GM19463 (cell line): ENCODE measurements around the gene UBA3.

Experiments used
- ATAC-seq: cut with Tn5 transposase; IDR thresholded peaks from one replicate; pipeline ENCODE4 v1.9.1; 2021; ENCODE audit warnings: mild to moderate bottlenecking, moderate library complexity; ENCODE audit not compliant: unreplicated experiment

UBA3 gene

DNA sequence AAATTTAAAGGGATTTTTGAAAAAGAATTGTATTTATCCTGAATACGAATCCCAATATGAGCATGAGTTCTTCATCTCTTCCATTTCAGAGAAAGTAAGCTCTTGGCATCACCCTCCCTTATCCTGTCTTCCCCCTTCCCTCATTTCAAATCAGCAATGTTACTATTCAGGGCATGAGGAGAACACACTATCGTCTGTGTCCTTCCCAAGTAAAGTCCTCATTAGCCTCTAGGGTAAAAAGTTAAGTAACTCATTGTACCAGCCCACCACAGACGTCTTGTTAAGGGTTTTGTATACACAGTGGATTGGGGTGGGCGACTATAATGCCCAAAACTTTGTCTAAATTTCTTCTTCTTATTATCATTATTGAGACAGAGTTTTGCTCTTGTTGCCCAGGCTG, 19.4 kb upstream of the UBA3 start:
- ATAC-seq: no peak

GRCh38 chr3:69097407-69098086, 17.4 kb upstream of the UBA3 start:
- ATAC-seq: no peak

GRCh38 chr3:69096299-69096698, 16.1 kb upstream of the UBA3 start:
- ATAC-seq: no peak

DNA sequence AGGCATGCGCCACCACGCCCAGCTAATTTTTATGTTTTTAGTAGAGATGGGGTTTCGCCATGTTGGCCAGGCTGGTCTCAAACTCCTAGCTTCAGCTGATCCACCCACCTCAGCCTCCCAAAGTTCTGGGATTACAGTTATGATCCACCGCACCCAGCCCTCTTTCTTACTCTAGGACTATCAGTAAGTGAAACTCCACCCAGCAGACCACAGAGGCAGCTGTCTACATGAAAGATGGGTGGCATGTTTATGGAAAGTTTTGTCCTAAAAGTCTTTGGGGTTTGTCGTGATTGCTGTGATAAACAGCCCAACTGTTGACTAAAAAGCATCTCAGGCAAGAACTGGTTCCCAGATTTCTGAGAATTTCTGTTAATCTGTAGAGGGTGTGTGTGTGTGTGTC, 15.5 kb upstream of the UBA3 start:
- no peak for ATAC-seq

- ATAC-seq: no peak
Observed at GRCh38 chr3:69094467-69095205, 14.5 kb upstream of the UBA3 start.

DNA sequence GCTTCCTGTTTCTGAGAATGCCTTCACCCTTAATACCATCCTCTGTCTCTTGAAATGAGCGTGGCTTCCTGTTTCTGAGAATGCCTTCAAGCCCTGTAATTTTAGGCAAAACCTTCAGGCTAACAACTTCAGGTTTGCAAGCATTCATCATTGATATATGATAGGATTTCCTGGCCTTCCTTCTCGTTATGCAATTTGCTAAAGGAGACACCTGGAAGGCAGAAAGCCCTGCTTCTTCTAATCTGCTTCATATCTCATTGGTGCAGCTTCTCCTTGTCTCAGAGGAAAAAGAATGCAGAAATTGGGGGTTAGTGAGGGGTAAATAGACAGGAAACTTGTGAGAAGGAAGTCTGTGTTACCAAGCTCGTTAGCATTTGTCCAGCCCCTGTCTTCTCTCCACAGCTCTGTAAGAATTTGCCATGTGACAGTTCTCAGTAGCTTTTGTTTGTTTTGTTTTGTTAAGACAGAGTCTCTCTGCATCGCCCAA, 11.9 kb upstream of the UBA3 start:
- peak; percentile 71 for ATAC-seq

GRCh38 chr3:69091389-69092029, 11.3 kb upstream of the UBA3 start:
- ATAC-seq: no peak

GRCh38 chr3:69090021-69090420, 9.9 kb upstream of the UBA3 start:
- ATAC-seq: no peak

DNA sequence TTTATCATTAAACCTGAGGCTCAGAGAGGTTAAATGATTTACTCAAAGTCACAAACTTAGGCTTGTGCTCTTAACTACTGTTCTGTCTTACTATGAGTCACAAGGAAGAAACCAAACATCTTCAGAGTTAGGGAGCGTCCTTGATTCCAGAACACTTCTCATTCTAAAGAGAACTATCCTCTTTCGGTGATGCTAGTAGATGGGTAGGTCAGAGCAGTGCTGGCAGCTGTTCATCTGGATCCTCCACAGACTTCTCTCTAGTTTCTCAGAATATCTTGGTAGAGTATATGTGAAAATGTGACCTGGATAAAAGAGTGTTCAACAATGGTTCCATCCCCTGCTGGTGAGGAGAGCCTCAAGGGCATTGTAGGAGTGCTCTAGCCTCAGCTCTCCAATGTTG, 7.9 kb upstream of the UBA3 start:
- peak; percentile 25 for ATAC-seq

GRCh38 chr3:69087030-69087791, 7.0 kb upstream of the UBA3 start:
- ATAC-seq: no peak

- no peak for ATAC-seq
Observed at GRCh38 chr3:69085833-69086722, 5.9 kb upstream of the UBA3 start.

DNA sequence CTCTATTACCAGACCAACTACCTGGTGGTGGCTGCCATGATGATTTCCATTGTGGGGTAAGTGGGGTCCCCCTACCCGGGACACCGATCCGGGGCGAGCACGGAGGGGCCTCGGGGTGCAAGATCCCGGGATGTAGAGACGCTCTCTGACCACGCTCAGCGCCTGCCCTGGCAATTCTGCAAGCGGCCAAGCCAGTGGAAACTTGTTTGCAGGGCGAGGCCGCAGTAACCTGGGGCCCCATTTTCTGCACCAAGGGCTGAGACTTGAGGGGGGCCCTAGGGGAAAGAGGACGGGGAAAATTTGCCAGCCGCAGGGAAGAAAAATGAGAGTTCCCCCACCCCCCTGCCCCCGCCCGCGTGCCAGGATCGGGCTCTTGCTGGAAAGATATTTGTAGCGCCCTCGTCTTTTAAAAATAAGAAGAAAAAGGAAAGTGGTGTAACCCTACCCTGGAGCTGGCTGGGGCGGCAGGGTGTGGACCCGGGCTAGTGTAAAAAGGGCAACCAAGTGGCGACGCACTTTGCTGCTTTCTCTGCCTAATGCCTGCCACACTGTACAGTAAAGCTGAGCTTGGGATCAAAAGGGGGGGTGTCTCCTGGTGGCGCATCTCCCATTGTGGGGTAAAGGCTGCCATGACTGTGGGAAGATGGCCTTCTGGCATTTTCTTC, 5.1 kb upstream of the UBA3 start:
- no peak for ATAC-seq

DNA sequence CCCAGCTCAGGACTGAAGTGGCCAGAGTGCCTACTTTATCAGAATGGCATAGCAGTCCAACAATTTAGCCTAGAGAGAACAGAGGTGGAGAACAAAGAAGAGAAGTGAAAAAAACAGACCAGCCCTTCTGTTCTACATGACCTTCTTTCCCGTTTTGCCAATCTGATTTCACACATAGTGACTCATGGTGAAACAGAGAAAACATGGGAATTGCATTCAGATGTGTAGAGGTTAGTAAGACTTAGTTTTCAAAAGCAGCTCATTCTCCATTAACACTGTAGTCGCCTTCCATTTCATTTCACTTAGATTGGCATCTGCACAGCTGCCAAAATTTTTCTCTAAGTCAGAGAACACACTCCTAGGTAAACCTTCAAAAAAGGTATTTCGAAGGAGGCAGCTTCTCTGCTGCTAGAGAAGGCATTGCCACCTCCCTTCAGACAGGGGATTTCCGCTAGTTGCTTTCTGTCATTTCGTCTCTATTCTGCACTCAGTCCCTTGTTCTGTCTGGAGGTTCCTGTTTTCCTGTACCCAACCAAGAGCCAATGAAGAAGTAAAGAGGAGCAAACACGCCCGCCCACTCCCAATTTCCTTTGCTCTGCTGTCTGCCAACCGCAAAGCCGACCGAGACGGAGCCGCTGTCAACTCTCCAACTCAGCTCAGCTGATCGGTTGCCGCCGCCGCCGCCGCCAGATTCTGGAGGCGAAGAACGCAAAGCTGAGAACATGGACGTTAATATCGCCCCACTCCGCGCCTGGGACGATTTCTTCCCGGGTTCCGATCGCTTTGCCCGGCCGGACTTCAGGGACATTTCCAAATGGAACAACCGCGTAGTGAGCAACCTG, 4.4 kb upstream of the UBA3 start, which contains the start of gene ARL6IP5:
Gene ARL6IP5 (plus strand): TSS at position 612 of the 842 bp plus-strand sequence. CDS start 111 bp downstream, at position 723.
- peak; percentile 37 for ATAC-seq

DNA sequence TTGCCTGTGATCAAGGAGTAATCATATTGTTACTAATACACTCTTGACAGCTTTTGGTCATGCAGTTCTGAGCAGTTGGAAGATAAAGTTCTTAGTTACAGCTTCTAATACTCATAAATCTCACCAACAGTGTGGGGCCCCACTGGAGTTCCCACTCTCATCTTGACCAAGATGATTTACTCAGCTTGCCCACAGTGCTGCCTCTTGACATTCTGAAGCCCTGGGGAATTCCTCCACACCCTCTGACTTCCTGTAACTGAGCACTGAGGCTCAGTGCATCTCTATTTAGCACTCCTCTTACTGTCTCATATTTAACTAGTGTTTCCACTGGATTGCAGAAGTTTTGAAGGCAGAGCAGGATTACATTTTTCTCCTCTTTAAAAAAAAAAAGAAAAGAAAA, 2.6 kb upstream of the UBA3 start:
- peak; percentile 52 for ATAC-seq

DNA sequence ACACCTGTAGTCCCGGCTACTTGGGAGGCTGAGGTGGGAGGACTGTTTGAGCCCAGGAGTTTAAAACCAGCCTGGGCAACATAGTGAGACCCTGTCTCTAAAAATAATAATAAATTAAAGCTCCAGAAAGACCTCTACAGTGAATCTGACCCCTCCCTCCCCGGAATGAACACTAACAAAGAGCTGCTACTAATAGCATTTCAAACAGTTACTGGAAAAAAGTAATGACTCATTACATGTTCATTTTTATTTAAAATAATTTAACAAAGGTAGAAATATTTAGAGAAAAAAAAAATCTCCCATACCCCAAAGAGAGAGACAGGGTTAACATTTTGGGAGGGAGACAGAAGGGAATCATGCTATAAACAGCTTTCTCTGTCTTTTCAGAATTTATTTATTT, 2.2 kb upstream of the UBA3 start:
- no peak for ATAC-seq

DNA sequence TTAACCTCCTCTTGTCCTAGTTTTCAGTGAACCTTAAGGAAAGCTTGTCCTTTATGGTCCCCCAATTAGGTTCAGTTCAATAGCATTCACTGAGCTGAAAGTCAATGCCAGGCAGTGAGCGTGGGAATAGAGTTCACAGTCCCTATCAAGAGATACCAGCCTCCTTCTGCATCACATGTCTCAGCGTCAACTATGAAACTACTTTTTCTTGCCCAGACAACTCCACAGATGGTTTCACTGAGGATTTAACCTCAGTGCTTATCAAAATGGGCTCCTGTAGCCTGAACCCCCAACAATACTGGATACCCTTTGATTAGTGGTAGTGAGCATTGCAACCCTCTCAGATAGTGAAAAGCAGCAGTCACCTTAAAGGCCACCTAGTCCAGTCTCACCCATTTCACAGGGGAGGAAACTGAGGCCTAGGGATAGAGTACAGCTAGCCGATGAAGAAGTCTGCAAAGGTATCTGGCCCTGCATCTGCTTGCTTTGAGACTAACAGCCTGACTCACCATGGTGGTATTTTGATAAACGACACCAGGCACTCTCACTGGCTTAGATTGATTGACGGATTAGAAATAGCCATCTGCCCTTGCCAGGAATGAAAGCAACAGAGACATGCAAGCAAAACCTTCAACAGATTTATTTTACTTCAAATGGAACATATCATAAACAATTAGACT, 1.6 kb upstream of the UBA3 start:
- ATAC-seq: no peak

- peak; percentile 13 for ATAC-seq
Observed at GRCh38 chr3:69079269-69080159, 651 bp downstream of the UBA3 start.
